Common myeloid progenitor, CD34-positive (primary cell): ENCODE measurements around the gene ELOVL5.

ENCODE experiments used
- CTCF ChIA-PET: fragments of 350-600 bp; sonication (Branson Sonifier 250); formaldehyde crosslinking; loops from one replicate; lab custom pipeline; 2021; ENCODE audit warnings: antibody characterized with exemption; lab: Charles Lee
- POLR2A ChIA-PET: fragments of 350-600 bp; sonication (Branson Sonifier 250); formaldehyde crosslinking; loops from one replicate; lab custom pipeline; 2021; ENCODE audit warnings: antibody characterized with exemption; lab: Charles Lee
- DNase-seq, 3 donors: peaks; one replicate each; pipeline versions ENCODE4 v3.0.0 to v3.0.0-alpha.2; 2013
- H3K27ac ChIP-seq, 2 experiments: 1 replicate in 1 of 2; 2 replicates in 1 of 2; pipeline ENCODE4 v1.7.0; 2013; ENCODE audit warnings: inconsistent platforms in 2 of 2, low read length in 2 of 2, mild to moderate bottlenecking in 2 of 2, low read depth in 1 of 2, moderate library complexity in 1 of 2; ENCODE audit not compliant: severe bottlenecking in 2 of 2, insufficient read depth in 1 of 2, poor library complexity in 1 of 2
- H3K27me3 ChIP-seq, 5 experiments: replicated peaks in 2 of 5; 1 replicate in 3 of 5; 2 replicates in 2 of 5; pipeline versions ENCODE4 v1.6.1 to v1.7.0; 2013; ENCODE audit warnings: low read length in 4 of 5, mild to moderate bottlenecking in 2 of 5, moderate library complexity in 2 of 5, inconsistent platforms in 1 of 5; ENCODE audit not compliant: insufficient read depth in 5 of 5, control insufficient read depth in 4 of 5
- H3K36me3 ChIP-seq, 4 experiments: 1 replicate in 2 of 4; 2 replicates in 2 of 4; pipeline versions ENCODE4 v1.6.1 to v1.7.0; 2013; ENCODE audit warnings: low read length in 3 of 4, control low read depth in 1 of 4, mild to moderate bottlenecking in 1 of 4; ENCODE audit not compliant: control insufficient read depth in 4 of 4, insufficient read depth in 4 of 4
- H3K4me1 ChIP-seq, 4 experiments: 1 replicate in 3 of 4; 2 replicates in 1 of 4; pipeline versions ENCODE4 v1.6.1 to v1.7.1; 2013; ENCODE audit warnings: low read length in 3 of 4, mild to moderate bottlenecking in 3 of 4, control low read depth in 1 of 4, inconsistent platforms in 1 of 4, moderate library complexity in 1 of 4; ENCODE audit not compliant: control insufficient read depth in 4 of 4, insufficient read depth in 4 of 4; ENCODE audit errors: control extremely low read depth in 1 of 4
- H3K4me3 ChIP-seq, 7 experiments: 1 replicate in 4 of 7; 2 replicates in 3 of 7; pipeline versions ENCODE4 v1.5.1 to v1.7.0; 2013; ENCODE audit warnings: mild to moderate bottlenecking in 7 of 7, low read length in 6 of 7, moderate library complexity in 6 of 7, inconsistent platforms in 2 of 7, low read depth in 2 of 7, control low read depth in 1 of 7; ENCODE audit not compliant: insufficient read depth in 4 of 7, control insufficient read depth in 1 of 7; ENCODE audit errors: extremely low read depth in 1 of 7
- H3K9me3 ChIP-seq, 5 experiments: 1 replicate in 4 of 5; 2 replicates in 1 of 5; pipeline versions ENCODE4 v1.6.1 to v1.7.1; 2013; ENCODE audit warnings: low read length in 4 of 5, mild to moderate bottlenecking in 2 of 5, inconsistent platforms in 1 of 5, low read depth in 1 of 5, moderate library complexity in 1 of 5; ENCODE audit not compliant: control insufficient read depth in 4 of 5, insufficient read depth in 2 of 5; ENCODE audit errors: control extremely low read depth in 1 of 5
- WGBS: methylation state at CpG from one replicate; pipeline ENCODE4 v1.1.5; 2013; ENCODE audit not compliant: insufficient coverage; 5-methylcytosine and 5-hydroxymethylcytosine counted together

The ELOVL5 gene

GRCh38 chr6:53252177-53252692 is 96.5 kb downstream of the ELOVL5 start:
- WGBS = no CpG with 5 or more reads among the region's 3 CpGs
- H3K4me3 ChIP-seq = no peak overlapping the region
- H3K4me1 ChIP-seq = no peaks in the 10 kb centered on the region
- no peak for DNase-seq
- ChIA-PET POLR2A (no interaction called here), CTCF (no interaction called here)
- no peaks in the 10 kb centered on the region for H3K27me3 ChIP-seq
- peaks cover 0 to 3% (median 0%) of the 10 kb centered on the region in 5 experiments for H3K9me3 ChIP-seq
- no peaks in the 10 kb centered on the region for H3K36me3 ChIP-seq
- no peak overlapping the region for H3K27ac ChIP-seq

- CTCF ChIA-PET = interaction anchor here (1.5 kb wide), 1 partner anchor 9 kb away, joined by 7 read pairs; no protein-coding TSS in a partner anchor
- H3K36me3 ChIP-seq = no peaks in the 10 kb centered on the region
- H3K27me3 ChIP-seq = no peaks in the 10 kb centered on the region
- no peak overlapping the region for H3K27ac ChIP-seq
- 95% methylated on average over 3 of the region's 3 CpGs for WGBS
- POLR2A ChIA-PET = no interaction called here
- DNase-seq = no peak
- no peak overlapping the region for H3K4me3 ChIP-seq
- peaks cover 0 to 3% (median 0%) of the 10 kb centered on the region in 5 experiments for H3K9me3 ChIP-seq
- no peaks in the 10 kb centered on the region for H3K4me1 ChIP-seq
These were observed 97.6 kb downstream of the ELOVL5 start for GRCh38 chr6:53251033-53251672.

GRCh38 chr6:53250176-53251032 is 98.3 kb downstream of the ELOVL5 start:
- WGBS = 97% methylated on average over 7 of the region's 8 CpGs
- Histone ChIP-seq H3K4me1 (peaks cover 0 to 5% (median 2%) of the 10 kb centered on the region in 4 experiments), H3K27me3 (no peaks in the 10 kb centered on the region), H3K27ac (no peak overlapping the region), H3K36me3 (no peaks in the 10 kb centered on the region), H3K9me3 (peaks cover 0 to 3% (median 0%) of the 10 kb centered on the region in 5 experiments), H3K4me3 (no peak overlapping the region)
- DNase-seq = no peak
- CTCF ChIA-PET = interaction anchor here (0.8 to 1.5 kb wide), 3 partner anchors 9 to 73 kb away, joined by 3 to 7 read pairs (median 3); no protein-coding TSS in a partner anchor
- POLR2A ChIA-PET = no interaction called here

GRCh38 chr6:53246924-53247323 is 101.8 kb downstream of the ELOVL5 start:
- Histone ChIP-seq H3K9me3 (no peaks in the 10 kb centered on the region), H3K27me3 (no peaks in the 10 kb centered on the region), H3K4me3 (no peak overlapping the region), H3K27ac (no peak overlapping the region), H3K4me1 (peaks cover 5 to 18% (median 13%) of the 10 kb centered on the region in 4 experiments), H3K36me3 (no peaks in the 10 kb centered on the region)
- 81% methylated on average over 2 of the region's 2 CpGs for WGBS
- ChIA-PET CTCF (no interaction called here), POLR2A (no interaction called here)
- DNase-seq = no peak

GRCh38 chr6:53244958-53245357 is 103.8 kb downstream of the ELOVL5 start:
- WGBS = 0% methylated on average over 2 of the region's 5 CpGs
- Histone ChIP-seq H3K27me3 (no peaks in the 10 kb centered on the region), H3K4me1 (peaks cover 5 to 18% (median 13%) of the 10 kb centered on the region in 4 experiments), H3K36me3 (no peaks in the 10 kb centered on the region), H3K27ac (peak overlapping the region in 1 of 2 experiments; percentile 55), H3K4me3 (peak overlapping the region in 2 of 7 experiments; percentile 16 to 22), H3K9me3 (peaks cover 0 to 3% (median 0%) of the 10 kb centered on the region in 5 experiments)
- POLR2A ChIA-PET = interaction anchor here (0.7 kb wide), 1 partner anchor 289 kb away, joined by 3 read pairs; no protein-coding TSS in a partner anchor
- peak; percentile 80 to 94 (median 92) for DNase-seq
- CTCF ChIA-PET = interaction anchor here (0.9 to 2.1 kb wide), 4 partner anchors 14 to 183 kb away, joined by 3 to 6 read pairs (median 4); no protein-coding TSS in a partner anchor

GRCh38 chr6:53244399-53244931 is 104.3 kb downstream of the ELOVL5 start:
- Histone ChIP-seq H3K4me3 (peak overlapping the region in 1 of 7 experiments; percentile 22), H3K9me3 (peaks cover 0 to 3% (median 0%) of the 10 kb centered on the region in 5 experiments), H3K27ac (peak overlapping the region in 1 of 2 experiments; percentile 55), H3K4me1 (peaks cover 5 to 18% (median 13%) of the 10 kb centered on the region in 4 experiments), H3K27me3 (no peaks in the 10 kb centered on the region), H3K36me3 (no peaks in the 10 kb centered on the region)
- peak in 1 of 3 donors; percentile 11 for DNase-seq
- CTCF ChIA-PET = interaction anchor here (0.9 to 2.1 kb wide), 4 partner anchors 14 to 183 kb away, joined by 3 to 6 read pairs (median 4); no protein-coding TSS in a partner anchor
- POLR2A ChIA-PET = interaction anchor here (0.5 to 0.7 kb wide), 2 partner anchors 9 to 290 kb away, joined by 3 to 4 read pairs; no protein-coding TSS in a partner anchor
- WGBS = 100% methylated on average over 1 of the region's 4 CpGs
